Activated naive CD4-positive, alpha-beta T cell treated with anti-CD3 and anti-CD28 coated beads, Interleukin-2, amount 50 U/mL, for 24 hours (primary cell): ENCODE data around the gene ATF4.
A peak's percentile ranks its signal among the peaks of the same experiment; 100 is the strongest.

ENCODE experiments used
- H3K27ac Mint-ChIP-seq: one replicate; pipeline ENCODE4 v1.8.0; 2021; ENCODE audit warnings: mild to moderate bottlenecking, mixed read lengths
- H3K27me3 Mint-ChIP-seq: one replicate; pipeline ENCODE4 v1.8.0; 2021; ENCODE audit warnings: mixed read lengths
- H3K36me3 Mint-ChIP-seq: one replicate; pipeline ENCODE4 v1.8.0; 2021; ENCODE audit warnings: mixed read lengths
- H3K4me1 Mint-ChIP-seq: one replicate; pipeline ENCODE4 v1.8.0; 2021; ENCODE audit warnings: mixed read lengths
- H3K4me3 Mint-ChIP-seq: one replicate; pipeline ENCODE4 v1.8.0; 2021; ENCODE audit warnings: mild to moderate bottlenecking, mixed read lengths
- H3K9me3 Mint-ChIP-seq: one replicate; pipeline ENCODE4 v1.8.0; 2021; ENCODE audit warnings: mixed read lengths

The ATF4 gene

DNA sequence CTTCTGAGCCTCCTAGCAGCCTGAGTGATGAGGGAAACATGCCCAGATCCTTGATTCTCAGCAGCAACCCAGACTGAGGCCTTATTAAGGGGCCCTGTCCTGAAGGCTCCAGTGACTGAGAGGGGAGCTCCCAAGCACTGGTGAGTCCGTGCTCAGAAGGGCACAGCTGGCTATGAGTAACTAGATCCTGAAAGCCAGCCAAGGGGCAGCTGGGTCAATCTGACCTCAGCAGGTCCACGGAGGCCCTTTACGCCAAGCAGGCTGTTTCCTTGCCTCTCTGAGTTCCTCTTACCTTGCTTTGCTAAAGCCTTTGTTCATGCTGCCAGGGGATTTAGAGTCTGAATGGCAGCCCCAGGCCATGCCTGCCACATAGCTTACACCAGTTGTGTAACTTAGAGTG is 37.6 kb upstream of the ATF4 start:
- Mint-ChIP-seq H3K4me3 (no peak overlapping the region), H3K4me1 (no peaks in the 10 kb centered on the region), H3K27ac (no peak overlapping the region), H3K27me3 (no peaks in the 10 kb centered on the region), H3K36me3 (no peaks in the 10 kb centered on the region), H3K9me3 (no peaks in the 10 kb centered on the region)

DNA sequence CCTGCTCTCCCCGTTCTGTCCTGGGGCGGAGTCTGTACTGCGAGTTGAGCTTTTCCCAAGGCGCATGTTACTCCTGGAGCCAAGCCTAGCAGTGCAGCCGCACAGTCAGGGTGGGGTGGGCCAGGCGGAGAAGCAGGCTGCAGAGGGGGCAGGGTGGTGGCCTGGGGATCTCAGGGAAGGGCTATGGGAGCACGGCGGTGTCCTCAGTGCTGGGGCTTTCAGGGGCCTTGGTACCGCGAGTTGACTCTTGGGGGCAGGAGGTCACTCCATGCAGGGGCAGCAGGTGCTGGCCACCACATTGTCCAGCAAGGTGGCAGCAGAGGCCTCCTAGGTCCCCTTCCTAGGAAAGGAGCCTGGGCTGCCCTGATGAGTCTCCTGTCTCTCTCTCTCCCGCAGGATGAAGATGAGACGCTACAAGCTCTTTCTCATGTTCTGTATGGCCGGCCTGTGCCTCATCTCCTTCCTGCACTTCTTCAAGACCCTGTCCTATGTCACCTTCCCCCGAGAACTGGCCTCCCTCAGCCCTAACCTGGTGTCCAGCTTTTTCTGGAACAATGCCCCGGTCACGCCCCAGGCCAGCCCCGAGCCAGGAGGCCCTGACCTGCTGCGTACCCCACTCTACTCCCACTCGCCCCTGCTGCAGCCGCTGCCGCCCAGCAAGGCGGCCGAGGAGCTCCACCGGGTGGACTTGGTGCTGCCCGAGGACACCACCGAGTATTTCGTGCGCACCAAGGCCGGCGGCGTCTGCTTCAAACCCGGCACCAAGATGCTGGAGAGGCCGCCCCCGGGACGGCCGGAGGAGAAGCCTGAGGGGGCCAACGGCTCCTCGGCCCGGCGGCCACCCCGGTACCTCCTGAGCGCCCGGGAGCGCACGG is 33.2 kb upstream of the ATF4 start:
- Mint-ChIP-seq H3K9me3 (no peaks in the 10 kb centered on the region), H3K4me1 (peaks cover 8% of the 10 kb centered on the region), H3K4me3 (no peak overlapping the region), H3K27me3 (no peaks in the 10 kb centered on the region), H3K27ac (no peak overlapping the region), H3K36me3 (no peaks in the 10 kb centered on the region)

DNA sequence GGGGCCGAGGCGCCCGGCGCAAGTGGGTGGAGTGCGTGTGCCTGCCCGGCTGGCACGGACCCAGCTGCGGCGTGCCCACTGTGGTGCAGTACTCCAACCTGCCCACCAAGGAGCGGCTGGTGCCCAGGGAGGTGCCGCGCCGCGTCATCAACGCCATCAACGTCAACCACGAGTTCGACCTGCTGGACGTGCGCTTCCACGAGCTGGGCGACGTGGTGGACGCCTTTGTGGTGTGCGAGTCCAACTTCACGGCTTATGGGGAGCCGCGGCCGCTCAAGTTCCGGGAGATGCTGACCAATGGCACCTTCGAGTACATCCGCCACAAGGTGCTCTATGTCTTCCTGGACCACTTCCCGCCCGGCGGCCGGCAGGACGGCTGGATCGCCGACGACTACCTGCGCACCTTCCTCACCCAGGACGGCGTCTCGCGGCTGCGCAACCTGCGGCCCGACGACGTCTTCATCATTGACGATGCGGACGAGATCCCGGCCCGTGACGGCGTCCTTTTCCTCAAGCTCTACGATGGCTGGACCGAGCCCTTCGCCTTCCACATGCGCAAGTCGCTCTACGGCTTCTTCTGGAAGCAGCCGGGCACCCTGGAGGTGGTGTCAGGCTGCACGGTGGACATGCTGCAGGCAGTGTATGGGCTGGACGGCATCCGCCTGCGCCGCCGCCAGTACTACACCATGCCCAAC is 32.4 kb upstream of the ATF4 start:
- Mint-ChIP-seq H3K27me3 (no peaks in the 10 kb centered on the region), H3K9me3 (no peaks in the 10 kb centered on the region), H3K4me1 (peaks cover 8% of the 10 kb centered on the region), H3K27ac (no peak overlapping the region), H3K36me3 (no peaks in the 10 kb centered on the region), H3K4me3 (no peak overlapping the region)

DNA sequence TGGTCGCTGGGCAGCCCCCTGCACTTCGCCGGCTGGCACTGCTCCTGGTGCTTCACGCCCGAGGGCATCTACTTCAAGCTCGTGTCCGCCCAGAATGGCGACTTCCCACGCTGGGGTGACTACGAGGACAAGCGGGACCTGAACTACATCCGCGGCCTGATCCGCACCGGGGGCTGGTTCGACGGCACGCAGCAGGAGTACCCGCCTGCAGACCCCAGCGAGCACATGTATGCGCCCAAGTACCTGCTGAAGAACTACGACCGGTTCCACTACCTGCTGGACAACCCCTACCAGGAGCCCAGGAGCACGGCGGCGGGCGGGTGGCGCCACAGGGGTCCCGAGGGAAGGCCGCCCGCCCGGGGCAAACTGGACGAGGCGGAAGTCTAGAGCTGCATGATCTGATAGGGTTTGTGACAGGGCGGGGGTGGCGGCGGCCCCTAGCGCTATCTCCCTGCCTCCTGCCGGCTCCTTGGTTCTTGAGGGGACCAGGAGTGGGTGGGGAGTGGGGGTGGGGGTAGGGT is 31.7 kb upstream of the ATF4 start:
- Mint-ChIP-seq H3K9me3 (no peaks in the 10 kb centered on the region), H3K27ac (no peak overlapping the region), H3K4me3 (no peak overlapping the region), H3K4me1 (peaks cover 15% of the 10 kb centered on the region), H3K36me3 (no peaks in the 10 kb centered on the region), H3K27me3 (no peaks in the 10 kb centered on the region)

DNA sequence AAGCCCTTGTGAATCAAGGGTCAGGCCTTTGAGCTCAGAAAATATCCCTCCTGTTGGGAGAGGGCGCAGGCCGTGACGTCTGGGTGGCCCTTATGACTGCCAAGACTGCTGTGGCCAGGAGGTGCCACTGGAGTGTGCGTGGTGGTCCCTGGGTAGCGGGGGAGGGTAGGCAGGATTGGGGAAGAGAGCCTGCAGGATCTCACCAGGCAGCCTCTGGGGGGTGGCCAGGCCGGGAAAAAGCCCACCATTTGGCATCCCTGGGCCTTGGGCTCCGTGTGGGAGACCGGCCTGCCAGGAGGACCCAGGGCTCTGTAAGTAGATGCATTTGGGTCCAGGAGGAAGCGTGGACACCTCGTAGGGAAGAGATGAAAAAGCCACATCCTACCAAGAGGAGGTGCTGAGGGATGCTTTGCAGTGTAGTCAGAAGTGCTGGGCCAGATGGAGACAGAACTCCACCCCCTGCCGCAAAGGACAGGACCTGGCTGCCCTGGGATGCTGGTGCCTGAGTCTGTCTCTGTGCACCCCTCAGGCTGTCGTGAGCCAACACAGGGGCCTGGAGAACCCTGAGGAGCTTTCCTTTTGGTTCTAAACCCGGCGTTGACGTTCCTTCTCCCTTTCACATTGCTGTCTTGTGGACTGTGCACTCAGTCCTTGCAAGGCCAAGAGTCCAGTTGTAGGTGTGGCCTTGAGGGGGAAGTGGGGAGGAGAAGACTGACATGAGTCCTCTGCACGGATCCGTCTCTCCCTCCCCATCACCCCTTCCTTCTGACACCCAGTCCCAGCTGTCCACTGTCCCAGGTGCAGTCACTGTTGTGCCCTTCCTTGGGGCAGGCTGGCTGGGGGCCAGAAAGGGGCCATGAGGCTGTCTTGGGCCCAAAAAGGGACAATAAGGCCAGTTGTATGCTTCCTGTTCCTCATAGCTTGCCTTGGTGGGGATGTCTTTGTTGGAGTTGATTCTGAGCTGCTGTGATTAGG is 31.0 kb upstream of the ATF4 start:
- Mint-ChIP-seq H3K36me3 (no peaks in the 10 kb centered on the region), H3K4me1 (peaks cover 15% of the 10 kb centered on the region), H3K27ac (no peak overlapping the region), H3K4me3 (peak overlapping the region; percentile 23), H3K9me3 (no peaks in the 10 kb centered on the region), H3K27me3 (no peaks in the 10 kb centered on the region)

DNA sequence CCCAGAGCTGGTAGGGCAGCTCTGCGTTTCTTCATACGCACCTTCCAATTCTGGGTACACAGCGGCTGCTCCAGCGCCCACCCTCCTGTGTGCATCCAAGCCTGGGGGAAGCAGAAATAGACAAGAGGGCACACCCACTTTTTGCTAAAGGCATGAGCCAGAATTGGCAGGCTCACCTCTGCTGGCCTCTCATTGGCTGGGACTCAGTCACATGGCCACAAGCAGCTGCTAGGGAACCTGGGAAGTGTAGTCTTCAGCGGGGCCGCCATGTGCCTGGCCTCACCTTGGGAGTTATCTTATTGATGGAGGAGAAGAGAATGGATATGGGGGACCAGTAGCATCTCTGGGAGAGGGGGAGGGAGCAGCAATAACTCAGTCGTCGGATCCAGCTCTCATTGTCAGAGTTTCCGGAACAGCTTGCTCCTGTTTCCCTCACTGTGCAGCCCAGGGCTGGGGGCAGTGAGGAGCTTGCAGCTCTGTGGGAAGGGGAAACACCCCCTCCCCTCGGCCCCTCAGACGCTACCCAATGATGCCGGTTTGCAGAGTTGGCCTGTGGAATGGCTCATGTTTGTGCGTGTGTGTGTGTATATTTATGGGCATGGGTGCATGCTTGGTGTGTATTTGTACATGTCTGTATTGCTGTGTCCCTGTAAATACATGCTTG is 30.1 kb upstream of the ATF4 start:
- peak overlapping the region; percentile 23 for H3K4me3 Mint-ChIP-seq
- no peaks in the 10 kb centered on the region for H3K36me3 Mint-ChIP-seq
- no peaks in the 10 kb centered on the region for H3K9me3 Mint-ChIP-seq
- H3K27ac Mint-ChIP-seq: peak overlapping the region; percentile 24
- H3K4me1 Mint-ChIP-seq: peaks cover 15% of the 10 kb centered on the region
- H3K27me3 Mint-ChIP-seq: no peaks in the 10 kb centered on the region

DNA sequence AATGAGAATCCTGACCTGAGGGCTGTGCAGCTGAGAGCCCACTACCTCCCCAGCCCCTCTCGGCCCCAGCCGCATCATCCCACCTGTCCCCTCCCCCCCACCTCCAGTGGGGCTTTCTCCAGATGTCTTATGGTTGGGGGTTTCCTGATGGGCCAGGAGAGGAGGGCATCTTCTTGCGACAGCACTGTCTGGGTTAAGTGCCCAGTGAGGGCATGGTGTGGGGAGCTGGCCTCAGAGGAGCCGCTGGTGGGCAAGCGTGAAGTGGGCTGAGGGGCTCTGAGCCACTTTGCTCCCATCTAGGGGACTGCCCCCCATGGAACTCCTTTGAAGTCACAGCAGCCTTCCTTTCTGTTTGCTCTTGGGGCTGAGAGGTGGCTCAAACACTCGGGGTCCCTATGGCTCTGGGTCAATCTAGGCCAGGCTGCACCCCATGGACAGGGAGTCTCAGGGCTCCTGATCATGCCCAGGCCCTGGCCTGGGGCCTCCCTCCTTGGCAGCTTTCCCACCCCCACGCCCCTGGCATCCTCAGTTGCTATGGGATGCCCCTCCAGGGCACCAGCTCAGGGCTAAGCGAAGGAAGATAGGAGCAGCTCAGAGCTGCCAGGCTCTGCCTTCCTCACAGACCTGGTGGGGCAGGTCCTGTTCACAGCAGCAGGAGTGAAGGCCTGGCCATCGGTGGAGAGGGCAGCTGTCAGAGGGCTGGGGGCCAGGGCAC is 29.2 kb upstream of the ATF4 start:
- H3K27me3 Mint-ChIP-seq: no peaks in the 10 kb centered on the region
- no peak overlapping the region for H3K27ac Mint-ChIP-seq
- peaks cover 16% of the 10 kb centered on the region for H3K4me1 Mint-ChIP-seq
- no peaks in the 10 kb centered on the region for H3K36me3 Mint-ChIP-seq
- H3K4me3 Mint-ChIP-seq: no peak overlapping the region
- H3K9me3 Mint-ChIP-seq: no peaks in the 10 kb centered on the region

DNA sequence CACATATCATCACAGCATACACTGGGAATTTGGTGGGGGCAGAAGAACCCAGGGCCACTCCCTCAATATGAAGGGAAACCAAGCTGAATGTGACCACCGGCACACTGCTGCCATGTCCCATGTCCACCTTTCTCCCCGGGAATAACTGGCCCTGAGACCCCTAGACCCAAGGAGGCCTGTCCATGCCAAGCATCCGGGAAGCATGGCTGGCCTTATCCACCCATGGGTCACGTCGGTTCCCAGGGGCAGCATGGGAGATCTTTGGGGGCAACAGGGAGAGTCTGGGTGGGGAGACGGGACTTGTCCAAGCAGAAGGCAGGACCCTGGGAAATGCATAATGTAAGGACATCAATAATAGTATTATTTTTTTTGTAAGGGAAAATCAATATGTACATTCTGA is 28.7 kb upstream of the ATF4 start:
- H3K4me1 Mint-ChIP-seq: peaks cover 22% of the 10 kb centered on the region
- H3K36me3 Mint-ChIP-seq: no peaks in the 10 kb centered on the region
- no peak overlapping the region for H3K27ac Mint-ChIP-seq
- no peaks in the 10 kb centered on the region for H3K27me3 Mint-ChIP-seq
- no peaks in the 10 kb centered on the region for H3K9me3 Mint-ChIP-seq
- no peak overlapping the region for H3K4me3 Mint-ChIP-seq

DNA sequence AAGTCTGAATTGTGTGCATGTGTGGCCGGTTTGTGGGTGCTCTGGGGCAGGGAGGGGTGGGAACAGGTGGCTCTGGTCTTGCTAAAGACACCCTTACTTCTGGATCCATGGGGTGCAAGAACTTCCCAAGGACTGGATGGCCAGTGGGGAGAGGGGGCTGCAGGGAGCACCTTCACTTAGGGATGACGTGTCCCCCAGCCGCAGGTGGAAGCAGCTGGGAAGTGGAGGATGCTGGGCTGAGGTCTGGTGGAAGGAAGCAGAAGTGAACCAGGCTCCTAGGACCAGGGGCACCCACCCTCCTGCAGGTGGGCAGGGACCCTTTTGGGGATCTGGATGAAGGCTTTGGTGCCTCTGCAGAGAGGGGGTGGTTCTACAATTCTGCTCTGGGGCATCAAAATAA is 28.2 kb upstream of the ATF4 start:
- no peak overlapping the region for H3K4me3 Mint-ChIP-seq
- peaks cover 22% of the 10 kb centered on the region for H3K4me1 Mint-ChIP-seq
- H3K27ac Mint-ChIP-seq: no peak overlapping the region
- no peaks in the 10 kb centered on the region for H3K9me3 Mint-ChIP-seq
- no peaks in the 10 kb centered on the region for H3K36me3 Mint-ChIP-seq
- no peaks in the 10 kb centered on the region for H3K27me3 Mint-ChIP-seq

DNA sequence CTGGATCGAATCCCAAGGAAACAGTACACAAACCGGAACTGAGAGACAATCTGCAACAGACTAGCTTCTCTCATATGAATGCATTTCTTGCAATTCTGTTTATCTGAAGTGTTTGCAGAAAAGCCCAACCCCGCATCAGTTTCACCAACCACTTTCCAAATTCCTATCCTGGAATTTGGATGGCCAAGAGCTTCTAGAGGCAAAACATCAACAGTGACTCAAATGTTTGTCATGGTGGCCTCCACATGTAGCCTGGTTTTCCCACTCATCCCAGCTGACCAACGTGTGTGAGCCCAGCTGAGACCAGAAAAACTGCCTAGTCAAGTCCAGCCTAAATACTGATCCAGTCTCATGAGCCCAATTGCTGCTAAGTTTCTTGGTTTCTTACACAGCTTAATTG is 26.6 kb upstream of the ATF4 start:
- Mint-ChIP-seq H3K36me3 (no peaks in the 10 kb centered on the region), H3K27ac (peak overlapping the region; percentile 32), H3K9me3 (no peaks in the 10 kb centered on the region), H3K27me3 (no peaks in the 10 kb centered on the region), H3K4me3 (no peak overlapping the region), H3K4me1 (peaks cover 25% of the 10 kb centered on the region)

DNA sequence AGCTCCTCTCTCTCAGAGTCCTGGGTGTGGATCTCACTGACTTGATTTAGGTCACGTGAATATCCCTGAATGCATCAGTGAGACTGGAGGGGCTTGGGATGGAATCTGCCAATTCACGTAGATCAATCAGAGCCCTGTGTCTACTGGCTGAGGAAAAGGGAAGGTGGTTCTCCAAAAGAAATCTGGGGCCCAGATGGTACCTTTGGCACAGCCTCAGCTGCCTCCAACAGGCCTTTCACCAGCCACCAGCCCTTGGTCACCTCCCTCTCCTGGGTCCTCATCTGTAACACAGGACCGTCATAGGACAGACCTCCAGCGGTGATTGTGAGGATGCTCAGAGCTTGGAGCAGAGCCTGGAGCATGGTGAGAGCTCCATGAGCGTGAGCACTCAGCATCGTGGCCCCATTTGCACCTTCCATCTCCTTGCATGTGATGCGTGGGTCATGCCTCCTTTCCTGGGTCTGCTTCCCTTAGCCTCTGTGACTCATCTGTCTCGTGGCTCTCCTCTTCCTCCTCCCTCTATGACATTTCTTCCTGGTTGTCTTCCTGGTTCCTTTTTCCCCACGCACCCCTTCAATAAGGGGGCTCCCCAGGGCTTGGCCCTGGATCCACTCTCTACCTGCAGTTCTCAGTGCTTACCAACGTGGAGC is 25.8 kb upstream of the ATF4 start:
- Mint-ChIP-seq H3K9me3 (no peaks in the 10 kb centered on the region), H3K4me3 (no peak overlapping the region), H3K36me3 (no peaks in the 10 kb centered on the region), H3K4me1 (peaks cover 25% of the 10 kb centered on the region), H3K27me3 (no peaks in the 10 kb centered on the region), H3K27ac (peak overlapping the region; percentile 74)

DNA sequence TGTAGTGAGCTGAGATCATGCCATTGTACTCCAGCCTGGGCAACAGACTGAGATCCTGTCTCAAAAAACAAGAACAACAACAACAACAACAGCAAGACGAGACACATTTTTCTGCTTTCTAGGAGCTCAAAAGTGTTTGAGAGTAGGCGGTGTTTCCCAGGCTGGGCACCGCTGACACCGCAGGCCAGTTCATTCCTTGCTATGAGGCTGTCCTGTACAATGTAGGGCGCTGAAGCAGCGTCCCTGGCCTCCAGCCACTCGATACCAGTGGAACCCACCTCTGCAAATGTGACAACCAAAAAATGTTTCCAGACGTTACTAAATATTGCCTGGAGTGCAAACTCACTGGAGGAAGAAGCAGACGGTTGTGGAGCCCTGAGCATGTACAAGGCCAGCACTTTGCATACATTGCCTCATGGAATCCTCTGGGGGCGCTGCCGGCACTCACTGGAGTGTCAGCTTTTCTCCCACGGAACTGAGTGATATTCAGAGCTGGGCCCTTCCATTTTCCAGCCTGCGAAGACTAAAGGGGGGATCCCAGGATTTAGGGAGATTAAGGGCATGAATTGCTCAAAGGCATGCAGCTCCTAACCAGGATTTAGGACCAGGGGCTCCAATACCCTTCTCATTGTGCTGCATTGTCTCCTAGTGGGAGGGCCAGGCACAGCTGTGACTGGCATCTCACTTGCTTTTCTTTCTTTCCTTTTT is 24.1 kb upstream of the ATF4 start:
- Mint-ChIP-seq H3K27me3 (no peaks in the 10 kb centered on the region), H3K4me1 (peaks cover 17% of the 10 kb centered on the region), H3K27ac (peak overlapping the region; percentile 35), H3K4me3 (no peak overlapping the region), H3K9me3 (no peaks in the 10 kb centered on the region), H3K36me3 (no peaks in the 10 kb centered on the region)

DNA sequence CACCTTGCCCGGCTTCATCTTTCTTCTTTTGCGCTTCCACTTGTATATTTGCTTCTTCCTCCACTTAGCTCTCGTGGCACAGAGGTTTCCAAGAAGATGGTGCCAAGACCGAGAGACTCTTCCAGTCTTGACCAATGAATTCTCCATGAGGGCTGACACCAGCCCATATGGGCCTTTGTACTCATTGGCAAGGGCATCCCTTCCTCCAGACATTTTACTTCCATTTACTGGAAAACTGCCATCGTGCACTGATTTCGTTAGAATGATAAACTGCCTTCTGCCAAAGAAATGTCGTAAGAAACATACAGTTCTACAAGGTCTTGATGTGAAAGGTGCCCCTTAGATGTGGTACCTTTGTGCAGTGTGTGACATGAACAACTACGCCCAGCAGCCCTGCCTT is 22.9 kb upstream of the ATF4 start:
- Mint-ChIP-seq H3K27me3 (no peaks in the 10 kb centered on the region), H3K36me3 (peaks cover 1% of the 10 kb centered on the region), H3K4me1 (peaks cover 27% of the 10 kb centered on the region), H3K4me3 (no peak overlapping the region), H3K9me3 (no peaks in the 10 kb centered on the region), H3K27ac (peak overlapping the region; percentile 55)

DNA sequence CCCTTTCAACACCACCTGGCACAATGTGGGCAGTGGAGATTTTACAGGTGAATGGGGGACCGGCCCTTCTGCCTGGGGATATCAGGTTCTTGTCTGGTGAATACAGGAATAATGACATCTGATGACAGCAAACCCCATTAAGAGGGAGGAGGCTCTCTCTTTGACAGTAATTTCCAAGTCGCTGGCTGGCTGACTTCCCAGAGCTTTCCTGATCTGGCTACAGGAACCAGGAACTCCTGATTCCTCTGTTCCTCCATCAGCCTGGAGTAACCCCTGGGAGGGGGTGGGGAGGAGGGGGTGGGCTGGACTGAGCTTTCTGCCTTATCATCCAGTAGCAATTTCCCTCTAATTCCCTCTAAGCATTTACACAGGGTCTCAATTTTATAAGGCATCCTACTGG is 22.0 kb upstream of the ATF4 start:
- peaks cover 1% of the 10 kb centered on the region for H3K36me3 Mint-ChIP-seq

More for the DNA sequence above, 22.0 kb upstream of the ATF4 start:
- Mint-ChIP-seq H3K9me3 (no peaks in the 10 kb centered on the region), H3K4me3 (no peak overlapping the region), H3K4me1 (peaks cover 26% of the 10 kb centered on the region), H3K27ac (no peak overlapping the region), H3K27me3 (no peaks in the 10 kb centered on the region)
